Measurements from ENCODE around the gene FOXP3.
A peak's percentile ranks its signal among the peaks of the same experiment; 100 is the strongest.
"Not testable (repeated sequence)": the region's sequence is repeated elsewhere in the genome, so short reads cannot be mapped to it uniquely, and the experiment has no call there.

The FOXP3 gene

GRCh38 chrX:49264460-49264859, at the start of gene FOXP3:
Gene FOXP3, minus strand, starts transcription at chrX:49264710. Its CDS starts 6,205 bp downstream, at chrX:49258505.
- no peak for DNase-seq (ENCODE audit: low spot score)

GRCh38 chrX:49312176-49312575, 47.7 kb upstream of the FOXP3 start:
- DNase-seq (ENCODE audit: low spot score), result no peak

GRCh38 chrX:49310371-49310770, 45.9 kb upstream of the FOXP3 start:
- no peak for DNase-seq (ENCODE audit: low spot score)

GRCh38 chrX:49309401-49309981, 45.0 kb upstream of the FOXP3 start:
- peak; percentile 33 for DNase-seq (ENCODE audit: low spot score)

- no peak for DNase-seq (ENCODE audit: low spot score)
Measured at GRCh38 chrX:49308604-49309269, 44.2 kb upstream of the FOXP3 start.

GRCh38 chrX:49307775-49308174, 43.3 kb upstream of the FOXP3 start:
- DNase-seq (ENCODE audit: low spot score), result not testable (repeated sequence)

GRCh38 chrX:49303346-49303745, 38.8 kb upstream of the FOXP3 start, which contains the start of gene GAGE10:
Gene GAGE10, plus strand, starts transcription at chrX:49303646. Its CDS starts 1,214 bp downstream, at chrX:49304860.
- DNase-seq (ENCODE audit: low spot score), result no peak

GRCh38 chrX:49300703-49301102, 36.2 kb upstream of the FOXP3 start:
- no peak for DNase-seq (ENCODE audit: low spot score)

- not testable (repeated sequence) for DNase-seq (ENCODE audit: low spot score)
Measured at GRCh38 chrX:49299293-49299692, 34.8 kb upstream of the FOXP3 start.

GRCh38 chrX:49292400-49293362, 28.2 kb upstream of the FOXP3 start:
- no peak for DNase-seq (ENCODE audit: low spot score)

GRCh38 chrX:49291615-49292337, 27.3 kb upstream of the FOXP3 start:
- DNase-seq (ENCODE audit: low spot score), result peak; percentile 38

- no peak for DNase-seq (ENCODE audit: low spot score)
Measured at GRCh38 chrX:49290215-49290614, 25.7 kb upstream of the FOXP3 start.

GRCh38 chrX:49287665-49288064, 23.2 kb upstream of the FOXP3 start:
- no peak for DNase-seq (ENCODE audit: low spot score)

- DNase-seq (ENCODE audit: low spot score), result no peak
Measured at GRCh38 chrX:49286581-49286980, 22.1 kb upstream of the FOXP3 start.

GRCh38 chrX:49286136-49286535, 21.6 kb upstream of the FOXP3 start:
- no peak for DNase-seq (ENCODE audit: low spot score)

GRCh38 chrX:49284212-49284611, 19.7 kb upstream of the FOXP3 start:
- DNase-seq (ENCODE audit: low spot score), result no peak

- DNase-seq (ENCODE audit: low spot score), result peak; percentile 18
Measured at GRCh38 chrX:49282647-49283011, 18.1 kb upstream of the FOXP3 start.

- no peak for DNase-seq (ENCODE audit: low spot score)
Measured at GRCh38 chrX:49278081-49278480, 13.6 kb upstream of the FOXP3 start.

- DNase-seq (ENCODE audit: low spot score), result no peak
Measured at GRCh38 chrX:49277535-49277830, 13.0 kb upstream of the FOXP3 start.

GRCh38 chrX:49276671-49277534, 12.4 kb upstream of the FOXP3 start:
- no peak for DNase-seq (ENCODE audit: low spot score)

GRCh38 chrX:49276207-49276606, 11.7 kb upstream of the FOXP3 start:
- DNase-seq (ENCODE audit: low spot score), result no peak
